Measurements from ENCODE around the gene FZR1. TPM values are rescaled to one million over a fixed set of nuclear protein-coding genes. Genes with fewer than 3 reads are reported as not detected.

The FZR1 gene
- total and polyA plus RNA-seq, 2 experiments from 2014 or later: 16.1 to 39.2 TPM

DNA sequence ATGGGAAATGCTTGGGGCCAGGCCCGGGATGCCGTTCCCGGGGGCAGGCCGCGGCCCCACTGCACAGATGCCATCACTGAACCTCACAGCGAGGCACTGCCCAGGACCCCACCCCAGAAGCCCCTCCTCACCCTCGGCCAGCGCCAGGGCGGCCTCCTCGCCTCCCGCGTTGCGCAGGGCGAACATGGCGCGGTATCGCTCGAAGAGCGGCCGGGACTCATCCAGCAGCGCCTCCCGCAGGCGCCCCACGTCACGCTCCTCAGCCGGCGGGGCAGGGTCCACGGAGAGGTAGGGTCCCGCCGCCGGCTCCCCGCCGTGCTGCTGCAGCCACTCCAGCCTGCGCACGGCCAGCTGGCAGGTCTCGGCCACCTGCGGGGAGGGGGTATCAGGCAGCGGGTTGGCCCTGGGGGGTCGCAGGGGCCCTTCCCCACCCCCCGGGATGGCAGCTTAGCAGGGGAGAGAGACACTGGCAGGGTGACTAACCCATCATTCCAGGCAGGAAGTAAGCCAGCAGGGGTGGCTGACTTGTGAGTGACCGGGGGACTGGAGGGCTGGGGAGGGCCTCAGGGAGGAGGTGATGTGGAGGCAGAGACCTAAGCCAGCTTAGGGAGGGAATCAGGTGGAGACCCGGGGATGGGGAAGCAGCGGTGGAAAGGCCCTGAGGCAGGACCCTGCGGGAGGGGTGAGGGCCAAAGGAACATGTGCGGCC, 13.8 kb upstream of the FZR1 start:
- H4K20me1 ChIP-seq (replicated peaks; ENCODE audit: insufficient read depth): no peaks in the 10 kb centered on the region
- H3K27me3 Mint-ChIP-seq (ENCODE audit: insufficient read depth, low read depth, poor library complexity): peaks cover 8% of the 10 kb centered on the region
- H2AFZ ChIP-seq: no peak overlapping the region

DNA sequence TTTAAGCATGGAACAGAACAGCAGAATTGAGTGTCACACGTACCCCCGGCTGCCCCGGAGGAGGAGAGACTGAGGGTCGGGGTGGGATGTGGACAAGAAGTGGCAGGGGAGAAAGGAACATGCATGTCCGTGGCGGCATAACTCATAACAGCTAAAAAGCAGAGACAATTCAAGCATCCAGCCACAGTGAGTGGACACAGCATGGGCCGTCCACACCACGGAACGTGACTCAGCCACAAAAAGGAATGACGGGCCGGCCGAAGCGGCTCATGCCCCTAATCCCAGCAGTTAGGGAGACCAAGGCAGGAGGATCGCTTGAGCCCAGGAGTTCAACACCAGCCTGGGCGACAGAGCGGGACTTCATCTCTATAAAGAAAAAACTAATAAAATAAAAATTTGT, 13.2 kb upstream of the FZR1 start:
- Histone ChIP-seq H3K4me1 (ENCODE audit: insufficient read depth) (no peaks in the 10 kb centered on the region), H3K27me3 (ENCODE audit: insufficient read depth) (no peaks in the 10 kb centered on the region), H3K4me3 (no peak overlapping the region), H4K20me1 (replicated peaks; ENCODE audit: insufficient read depth) (no peaks in the 10 kb centered on the region), H3K27ac (ENCODE audit: low read depth) (no peak overlapping the region), H2AFZ (no peak overlapping the region), H3F3A (replicated peaks; ENCODE audit: low read depth) (0 out of 2 replicates have a peak, but pooled peaks cover 4% of the 10 kb centered on the region), H3K79me2 (replicated peaks; ENCODE audit: insufficient read depth) (peaks cover 4% of the 10 kb centered on the region), H3K4me2 (no peak overlapping the region), H3K36me3 (ENCODE audit: insufficient read depth) (peaks cover 5% of the 10 kb centered on the region; the same call in 1 of the 2 replicates), H3K9me2 (ENCODE audit: insufficient read depth) (no peaks in the 10 kb centered on the region)
- no peaks in the 10 kb centered on the region; the same call in 2 of the 3 replicates for H3K9me3 Mint-ChIP-seq
- DNase-seq (ENCODE audit: low spot score) (no peak), ATAC-seq (no peak)
- no peak overlapping the region; the same call in 2 of the 3 replicates for H3K4me3 Mint-ChIP-seq
- peaks cover 8% of the 10 kb centered on the region for H3K27me3 Mint-ChIP-seq (ENCODE audit: insufficient read depth, low read depth, poor library complexity)
- no peak overlapping the region for H3K27ac Mint-ChIP-seq
- no peaks in the 10 kb centered on the region for H3K4me1 Mint-ChIP-seq
- peaks cover 45% of the 10 kb centered on the region for H3K36me3 Mint-ChIP-seq (ENCODE audit: low read depth)
- TF ChIP-seq, protein P1, sequence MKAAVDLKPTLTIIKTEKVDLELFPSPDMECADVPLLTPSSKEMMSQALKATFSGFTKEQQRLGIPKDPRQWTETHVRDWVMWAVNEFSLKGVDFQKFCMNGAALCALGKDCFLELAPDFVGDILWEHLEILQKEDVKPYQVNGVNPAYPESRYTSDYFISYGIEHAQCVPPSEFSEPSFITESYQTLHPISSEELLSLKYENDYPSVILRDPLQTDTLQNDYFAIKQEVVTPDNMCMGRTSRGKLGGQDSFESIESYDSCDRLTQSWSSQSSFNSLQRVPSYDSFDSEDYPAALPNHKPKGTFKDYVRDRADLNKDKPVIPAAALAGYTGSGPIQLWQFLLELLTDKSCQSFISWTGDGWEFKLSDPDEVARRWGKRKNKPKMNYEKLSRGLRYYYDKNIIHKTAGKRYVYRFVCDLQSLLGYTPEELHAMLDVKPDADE (IDR thresholded peaks at IDR 0.05): no peak
- no peak for TF ChIP-seq STAT1 (IDR thresholded peaks at IDR 0.05; ENCODE audit: unreplicated experiment)
- TF ChIP-seq ZNF331 (CRISPR knock-in tag; IDR thresholded peaks at IDR 0.05; ENCODE audit: low read depth): no peak
- TF ChIP-seq EZH2phosphoT487 (IDR thresholded peaks at IDR 0.05; ENCODE audit: unreplicated experiment): no peak
- TF ChIP-seq CREB1 (CRISPR knock-in tag; IDR thresholded peaks at IDR 0.05; ENCODE audit: low read depth): no peak

More for the DNA sequence above, 13.8 kb upstream of the FZR1 start:
- TF ChIP-seq, protein P2, sequence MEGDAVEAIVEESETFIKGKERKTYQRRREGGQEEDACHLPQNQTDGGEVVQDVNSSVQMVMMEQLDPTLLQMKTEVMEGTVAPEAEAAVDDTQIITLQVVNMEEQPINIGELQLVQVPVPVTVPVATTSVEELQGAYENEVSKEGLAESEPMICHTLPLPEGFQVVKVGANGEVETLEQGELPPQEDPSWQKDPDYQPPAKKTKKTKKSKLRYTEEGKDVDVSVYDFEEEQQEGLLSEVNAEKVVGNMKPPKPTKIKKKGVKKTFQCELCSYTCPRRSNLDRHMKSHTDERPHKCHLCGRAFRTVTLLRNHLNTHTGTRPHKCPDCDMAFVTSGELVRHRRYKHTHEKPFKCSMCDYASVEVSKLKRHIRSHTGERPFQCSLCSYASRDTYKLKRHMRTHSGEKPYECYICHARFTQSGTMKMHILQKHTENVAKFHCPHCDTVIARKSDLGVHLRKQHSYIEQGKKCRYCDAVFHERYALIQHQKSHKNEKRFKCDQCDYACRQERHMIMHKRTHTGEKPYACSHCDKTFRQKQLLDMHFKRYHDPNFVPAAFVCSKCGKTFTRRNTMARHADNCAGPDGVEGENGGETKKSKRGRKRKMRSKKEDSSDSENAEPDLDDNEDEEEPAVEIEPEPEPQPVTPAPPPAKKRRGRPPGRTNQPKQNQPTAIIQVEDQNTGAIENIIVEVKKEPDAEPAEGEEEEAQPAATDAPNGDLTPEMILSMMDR (conservative IDR thresholded peaks at IDR 0.05; ENCODE audit: low read depth in 2 of 2): 0 out of 4 replicates have a peak, but pooled peaks of 1 of the 2 experiments have one; percentile 6
- TF ChIP-seq, protein P3, sequence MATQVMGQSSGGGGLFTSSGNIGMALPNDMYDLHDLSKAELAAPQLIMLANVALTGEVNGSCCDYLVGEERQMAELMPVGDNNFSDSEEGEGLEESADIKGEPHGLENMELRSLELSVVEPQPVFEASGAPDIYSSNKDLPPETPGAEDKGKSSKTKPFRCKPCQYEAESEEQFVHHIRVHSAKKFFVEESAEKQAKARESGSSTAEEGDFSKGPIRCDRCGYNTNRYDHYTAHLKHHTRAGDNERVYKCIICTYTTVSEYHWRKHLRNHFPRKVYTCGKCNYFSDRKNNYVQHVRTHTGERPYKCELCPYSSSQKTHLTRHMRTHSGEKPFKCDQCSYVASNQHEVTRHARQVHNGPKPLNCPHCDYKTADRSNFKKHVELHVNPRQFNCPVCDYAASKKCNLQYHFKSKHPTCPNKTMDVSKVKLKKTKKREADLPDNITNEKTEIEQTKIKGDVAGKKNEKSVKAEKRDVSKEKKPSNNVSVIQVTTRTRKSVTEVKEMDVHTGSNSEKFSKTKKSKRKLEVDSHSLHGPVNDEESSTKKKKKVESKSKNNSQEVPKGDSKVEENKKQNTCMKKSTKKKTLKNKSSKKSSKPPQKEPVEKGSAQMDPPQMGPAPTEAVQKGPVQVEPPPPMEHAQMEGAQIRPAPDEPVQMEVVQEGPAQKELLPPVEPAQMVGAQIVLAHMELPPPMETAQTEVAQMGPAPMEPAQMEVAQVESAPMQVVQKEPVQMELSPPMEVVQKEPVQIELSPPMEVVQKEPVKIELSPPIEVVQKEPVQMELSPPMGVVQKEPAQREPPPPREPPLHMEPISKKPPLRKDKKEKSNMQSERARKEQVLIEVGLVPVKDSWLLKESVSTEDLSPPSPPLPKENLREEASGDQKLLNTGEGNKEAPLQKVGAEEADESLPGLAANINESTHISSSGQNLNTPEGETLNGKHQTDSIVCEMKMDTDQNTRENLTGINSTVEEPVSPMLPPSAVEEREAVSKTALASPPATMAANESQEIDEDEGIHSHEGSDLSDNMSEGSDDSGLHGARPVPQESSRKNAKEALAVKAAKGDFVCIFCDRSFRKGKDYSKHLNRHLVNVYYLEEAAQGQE (IDR thresholded peaks at IDR 0.05; ENCODE audit: unreplicated experiment): no peak
- Mint-ChIP-seq H3K4me1 (no peaks in the 10 kb centered on the region), H3K9me3 (no peaks in the 10 kb centered on the region), H3K36me3 (ENCODE audit: low read depth) (peaks cover 41% of the 10 kb centered on the region), H3K4me3 (no peak overlapping the region; the same call in 2 of the 3 replicates), H3K27ac (no peak overlapping the region)
- Histone ChIP-seq H3K4me3 (no peak overlapping the region), H3K4me1 (ENCODE audit: insufficient read depth) (no peaks in the 10 kb centered on the region), H3K4me2 (no peak overlapping the region), H3K79me2 (replicated peaks; ENCODE audit: insufficient read depth) (no peaks in the 10 kb centered on the region), H3K27me3 (ENCODE audit: insufficient read depth) (no peaks in the 10 kb centered on the region), H3F3A (replicated peaks; ENCODE audit: low read depth) (0 out of 2 replicates have a peak, but pooled peaks cover 4% of the 10 kb centered on the region), H3K9me2 (ENCODE audit: insufficient read depth) (no peaks in the 10 kb centered on the region), H3K36me3 (ENCODE audit: insufficient read depth) (peaks cover 5% of the 10 kb centered on the region; the same call in 1 of the 2 replicates), H3K27ac (ENCODE audit: low read depth) (no peak overlapping the region)
- DNase-seq (ENCODE audit: low spot score) (no peak), ATAC-seq (no peak)
